KOPT-K1 (cell line): Measurements from ENCODE around the gene FCRL6.

ENCODE experiments used
- H3K27ac ChIP-seq: fragments of 200-600 bp; sonication (generic); 2 replicates; pipeline ENCODE4 v1.5.1; 2016; ENCODE audit warnings: antibody characterized with exemption, mild to moderate bottlenecking, low read depth, low read length; ENCODE audit not compliant: poor library complexity, severe bottlenecking
- H3K36me3 ChIP-seq: fragments of 200-600 bp; sonication (generic); 2 replicates; pipeline ENCODE4 v1.5.1; 2017; ENCODE audit warnings: antibody characterized with exemption, mild to moderate bottlenecking, low read length, moderate library complexity; ENCODE audit not compliant: insufficient read depth
- H3K9me3 ChIP-seq: fragments of 200-600 bp; sonication (generic); 2 replicates; pipeline ENCODE4 v1.5.1; 2017; ENCODE audit warnings: antibody characterized with exemption, low read length, mild to moderate bottlenecking; ENCODE audit not compliant: insufficient read depth, poor library complexity, severe bottlenecking

The FCRL6 gene

DNA sequence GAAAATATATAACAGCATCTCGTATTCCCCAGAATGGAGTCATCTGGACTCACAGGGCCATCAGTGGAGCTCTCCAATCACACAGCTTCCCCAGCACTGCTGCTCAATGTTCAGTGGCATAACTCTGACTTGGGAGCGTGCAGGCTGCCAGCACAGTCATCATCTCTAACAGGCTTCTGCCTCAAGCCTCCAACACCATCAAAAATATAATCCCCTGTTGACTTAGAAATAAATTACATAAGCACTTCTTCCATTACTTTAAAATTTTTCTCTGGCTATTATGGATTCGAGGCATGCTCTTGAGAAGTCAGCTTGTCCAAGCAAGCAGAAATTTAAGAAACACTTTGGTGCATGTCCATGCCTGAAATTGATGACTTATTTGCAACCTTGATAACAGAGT is 15.2 kb upstream of the FCRL6 start:
- H3K27ac ChIP-seq, result no peak overlapping the region
- H3K9me3 ChIP-seq, result no peaks in the 10 kb centered on the region
- H3K36me3 ChIP-seq, result no peaks in the 10 kb centered on the region

DNA sequence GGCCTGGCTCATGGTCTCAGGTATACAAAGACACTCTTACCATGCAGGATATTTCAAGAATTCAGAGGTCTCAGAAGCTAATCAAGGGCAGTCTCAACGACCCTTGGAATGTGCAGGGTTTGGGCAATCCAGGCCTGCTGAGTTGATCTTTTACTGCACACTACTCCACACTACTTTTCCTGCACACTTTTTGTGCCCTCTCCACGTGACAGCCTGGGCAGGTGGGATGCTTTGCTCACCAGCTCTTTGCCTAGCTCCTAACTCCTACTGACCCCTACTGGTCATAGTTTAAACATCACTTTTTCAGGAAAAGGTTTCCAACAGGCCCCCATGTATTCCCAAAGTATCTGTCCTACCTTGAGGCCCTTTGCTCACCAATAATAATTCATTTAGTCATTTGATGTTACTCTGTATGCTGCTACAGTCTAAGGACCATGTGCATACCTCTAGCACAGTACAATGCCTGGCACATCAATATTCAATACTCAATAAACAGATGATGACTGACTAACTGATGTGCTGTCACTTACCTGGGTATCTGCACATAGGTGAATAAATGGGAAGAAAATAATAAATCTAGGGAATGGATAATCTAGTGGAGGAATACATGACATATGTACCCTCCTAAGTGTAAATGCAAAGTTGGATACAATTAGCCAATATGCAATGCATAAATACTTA is 11.8 kb upstream of the FCRL6 start:
- Histone ChIP-seq H3K9me3 (no peaks in the 10 kb centered on the region), H3K27ac (no peak overlapping the region), H3K36me3 (no peaks in the 10 kb centered on the region)

DNA sequence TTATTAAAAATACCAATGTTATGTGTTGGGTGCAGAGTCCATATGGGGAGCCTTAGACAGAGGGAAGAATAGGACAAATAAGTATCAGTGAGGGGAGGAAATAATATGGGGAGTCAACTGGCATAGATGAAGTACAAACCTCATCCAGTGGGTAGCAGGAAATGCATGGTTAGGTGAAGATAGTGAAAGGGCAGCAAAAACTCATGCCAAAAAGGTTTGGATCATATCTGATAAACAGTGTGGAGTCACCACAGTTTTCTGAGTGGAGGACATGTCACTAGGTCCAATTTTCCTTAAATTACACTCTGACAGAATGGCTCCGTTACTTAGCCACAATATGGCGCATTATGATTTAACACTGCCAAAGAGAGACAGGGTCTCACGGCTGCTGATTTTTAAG is 11.1 kb upstream of the FCRL6 start:
- Histone ChIP-seq H3K36me3 (no peaks in the 10 kb centered on the region), H3K27ac (no peak overlapping the region), H3K9me3 (no peaks in the 10 kb centered on the region)

DNA sequence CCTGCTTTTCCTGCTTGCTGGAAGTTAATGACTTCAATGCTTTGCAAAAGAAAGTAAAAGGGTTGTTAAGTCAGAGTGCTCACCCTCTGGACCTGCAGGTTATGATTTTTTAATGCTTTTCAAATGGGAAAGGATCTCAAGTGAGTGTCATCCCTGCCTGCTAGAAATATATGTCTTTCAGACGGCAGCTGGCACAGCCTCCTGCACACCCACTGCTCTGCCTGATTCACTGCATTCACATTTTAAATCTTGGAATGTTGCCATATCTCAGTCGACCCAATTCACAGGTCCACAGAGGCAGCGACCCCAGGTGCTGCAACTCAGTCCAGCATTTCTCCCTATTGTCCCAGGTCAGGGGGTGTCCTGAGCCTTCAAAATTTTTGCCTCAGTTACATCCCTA is 10.7 kb upstream of the FCRL6 start:
- H3K36me3 ChIP-seq, result no peaks in the 10 kb centered on the region
- H3K27ac ChIP-seq, result no peak overlapping the region
- no peaks in the 10 kb centered on the region for H3K9me3 ChIP-seq

DNA sequence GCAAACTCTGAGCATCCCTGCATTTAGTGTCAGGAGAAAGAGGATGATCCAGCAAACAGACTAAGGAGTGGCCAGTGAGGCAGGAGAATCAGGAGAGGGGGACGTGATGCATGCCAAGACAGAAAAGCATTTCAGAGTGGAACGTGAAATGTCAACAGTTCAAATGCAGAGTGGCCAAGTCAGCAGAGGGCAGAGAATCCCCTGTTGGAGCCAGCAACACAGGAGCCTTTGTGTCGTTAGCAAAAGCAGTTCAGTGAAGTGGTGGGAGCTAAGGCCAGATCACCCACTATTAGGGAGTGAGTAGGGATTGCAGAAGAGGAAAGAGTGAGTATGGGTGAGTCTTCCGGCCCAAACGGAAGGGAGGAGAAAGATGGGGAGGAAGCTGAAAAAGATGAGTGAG is 6.6 kb upstream of the FCRL6 start:
- no peaks in the 10 kb centered on the region for H3K9me3 ChIP-seq
- no peak overlapping the region for H3K27ac ChIP-seq
- H3K36me3 ChIP-seq, result no peaks in the 10 kb centered on the region

DNA sequence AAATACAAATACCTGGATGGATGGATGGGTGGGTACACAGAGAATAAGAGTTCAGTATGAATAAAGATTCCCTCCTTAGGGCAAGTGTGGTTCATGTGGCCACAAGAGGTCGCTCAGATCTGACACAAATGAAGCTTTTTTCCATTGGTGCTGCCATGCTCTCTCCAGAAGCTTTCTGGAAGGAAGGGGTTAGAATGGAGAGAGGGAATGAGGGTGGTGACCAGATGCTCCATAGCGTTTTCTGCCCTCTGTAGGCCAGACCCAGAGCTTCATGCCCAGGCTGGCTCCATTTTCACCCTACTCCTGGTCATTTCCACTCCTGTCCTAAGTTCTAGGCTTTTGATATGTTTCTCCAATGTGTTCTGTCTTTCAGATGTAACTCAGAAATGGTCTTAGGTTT is 3.3 kb upstream of the FCRL6 start:
- Histone ChIP-seq H3K36me3 (no peaks in the 10 kb centered on the region), H3K27ac (no peak overlapping the region)

DNA sequence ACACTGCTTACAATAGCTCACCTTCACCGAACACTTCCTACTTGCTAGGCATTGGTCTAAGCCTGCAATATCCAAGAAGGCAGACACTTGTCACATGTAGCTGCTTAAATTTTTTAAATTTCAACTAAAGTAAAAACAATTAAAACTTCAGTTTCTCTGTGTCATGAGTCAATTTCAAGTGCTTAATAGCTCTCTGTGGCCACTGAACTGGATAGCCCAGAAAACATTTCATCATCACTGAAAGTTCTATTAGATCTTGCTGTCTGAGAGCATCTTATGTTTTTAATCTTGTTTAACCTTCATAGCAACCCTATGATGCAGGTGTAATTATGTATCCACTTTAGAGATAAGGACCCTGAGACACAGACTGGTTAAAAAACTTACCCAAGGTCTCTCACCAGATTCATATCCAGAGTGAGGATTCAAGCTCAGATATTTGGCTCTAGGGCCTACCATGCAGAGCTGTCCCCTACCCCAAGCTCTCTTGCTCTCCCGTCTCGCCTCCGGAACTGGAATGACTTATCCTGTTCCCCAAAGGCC is 2.6 kb upstream of the FCRL6 start:
- no peaks in the 10 kb centered on the region for H3K9me3 ChIP-seq
- no peaks in the 10 kb centered on the region for H3K36me3 ChIP-seq
- H3K27ac ChIP-seq, result no peak overlapping the region

More for the DNA sequence above, 3.3 kb upstream of the FCRL6 start:
- H3K9me3 ChIP-seq, result no peaks in the 10 kb centered on the region

DNA sequence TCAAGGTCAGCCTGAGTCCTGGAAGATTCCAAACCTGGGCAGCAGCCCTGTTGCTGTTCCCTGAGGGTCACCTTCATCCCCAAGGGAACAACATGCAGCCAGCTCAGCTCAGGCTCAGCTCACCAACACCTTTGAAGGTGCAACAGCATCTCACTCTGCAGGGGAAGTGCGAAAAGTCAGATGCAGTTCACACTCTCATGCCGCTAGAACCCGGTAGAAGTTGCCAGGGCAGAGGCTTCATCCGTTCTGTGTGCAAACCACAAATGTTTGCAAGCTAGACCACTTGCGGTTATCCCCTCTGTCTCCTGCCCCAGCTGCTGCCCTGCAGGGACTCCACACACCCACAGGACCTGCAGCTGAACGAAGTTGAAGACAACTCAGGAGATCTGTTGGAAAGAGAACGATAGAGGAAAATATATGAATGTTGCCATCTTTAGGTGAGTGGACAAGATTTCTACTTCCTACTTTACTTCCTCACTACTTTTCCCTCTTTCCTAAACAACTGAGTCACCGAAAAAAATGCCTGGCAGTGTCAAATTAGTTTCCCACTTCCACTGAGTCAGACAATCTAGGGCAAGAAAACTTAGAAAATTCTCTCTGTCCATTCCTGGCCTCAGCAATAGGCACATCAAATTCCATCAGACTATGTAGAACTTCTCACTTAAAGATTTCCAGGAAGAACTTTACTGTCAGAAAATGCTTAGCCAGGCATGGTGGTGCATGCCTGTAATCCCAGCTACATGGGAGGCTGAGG is 1.8 kb upstream of the FCRL6 start:
- Histone ChIP-seq H3K27ac (no peak overlapping the region), H3K9me3 (no peaks in the 10 kb centered on the region), H3K36me3 (no peaks in the 10 kb centered on the region)

DNA sequence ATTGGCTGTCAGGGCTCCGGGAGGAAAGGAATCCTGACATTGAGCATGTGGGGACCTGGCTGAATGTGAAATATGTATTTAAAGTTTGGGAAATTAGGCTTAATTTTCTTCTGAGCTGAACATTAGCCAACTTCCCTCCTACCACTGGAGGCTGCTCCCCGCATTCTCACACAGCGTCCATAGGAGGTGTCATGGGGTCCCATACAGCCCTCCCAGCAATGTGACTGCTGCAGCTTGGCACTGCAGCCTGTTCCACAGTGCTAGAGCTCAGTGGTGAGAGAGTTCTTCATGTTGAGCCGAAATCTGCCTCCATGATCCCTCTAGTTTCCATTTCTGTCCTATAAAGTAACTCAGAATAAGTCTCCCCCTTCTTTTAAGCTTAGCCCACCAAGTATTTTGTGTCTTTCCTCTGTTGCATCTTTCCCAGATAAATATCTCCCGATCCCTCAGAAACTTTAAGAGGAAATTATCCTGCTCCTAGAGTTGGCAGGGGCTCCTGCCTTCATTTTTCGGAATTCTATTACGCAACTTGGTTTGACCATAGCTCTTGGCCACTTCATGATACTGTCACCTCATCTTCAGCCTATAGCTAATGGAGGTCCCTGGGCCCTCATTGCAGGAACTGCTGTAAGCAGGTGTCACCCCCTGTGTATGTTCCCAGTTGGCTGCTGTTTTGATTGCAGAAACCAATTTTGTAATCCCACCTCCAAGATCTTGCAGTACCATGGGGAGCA is 2.0 kb downstream of the FCRL6 start:
- no peaks in the 10 kb centered on the region for H3K36me3 ChIP-seq
- H3K9me3 ChIP-seq, result no peaks in the 10 kb centered on the region

DNA sequence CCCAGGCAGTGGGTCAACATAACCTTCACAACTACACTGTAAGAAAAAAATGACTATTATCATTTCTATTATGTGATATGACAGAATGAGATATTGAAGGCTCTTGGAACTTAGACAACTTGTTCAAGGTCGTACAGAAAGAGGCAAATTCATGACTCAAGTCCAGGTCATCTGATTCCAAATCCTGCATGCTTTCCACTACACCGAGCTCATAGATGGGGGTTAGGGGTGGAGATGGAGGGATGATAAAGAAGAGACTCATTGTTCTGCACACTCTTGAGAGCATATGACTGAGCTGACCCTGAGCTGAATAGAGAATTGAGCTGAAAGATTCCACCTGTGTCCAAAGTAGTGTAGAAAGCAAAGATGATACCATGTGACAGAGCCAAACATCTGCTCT is 2.8 kb downstream of the FCRL6 start:
- Histone ChIP-seq H3K9me3 (no peaks in the 10 kb centered on the region), H3K36me3 (no peaks in the 10 kb centered on the region), H3K27ac (no peak overlapping the region)

More for the DNA sequence above, 2.0 kb downstream of the FCRL6 start:
- H3K27ac ChIP-seq, result no peak overlapping the region

DNA sequence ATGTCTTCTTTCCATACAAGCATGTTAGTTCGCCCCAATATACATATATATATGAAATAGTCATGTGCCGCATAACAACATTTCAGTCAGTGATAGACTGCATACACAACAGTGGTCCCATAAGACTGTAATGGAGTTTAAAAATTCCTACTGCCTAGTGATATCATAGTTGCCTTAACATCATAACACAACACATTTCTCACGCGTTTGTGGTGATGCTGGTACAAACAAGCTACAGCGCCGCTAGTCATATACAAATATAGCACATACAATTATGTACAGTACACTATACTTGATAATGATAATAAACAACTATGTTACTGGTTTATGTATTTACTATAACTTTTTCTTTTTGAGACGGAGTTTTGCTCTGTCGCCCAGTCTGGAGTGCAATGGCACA is 13.8 kb downstream of the FCRL6 start:
- no peaks in the 10 kb centered on the region for H3K36me3 ChIP-seq
- H3K27ac ChIP-seq, result no peak overlapping the region
- H3K9me3 ChIP-seq, result no peaks in the 10 kb centered on the region

DNA sequence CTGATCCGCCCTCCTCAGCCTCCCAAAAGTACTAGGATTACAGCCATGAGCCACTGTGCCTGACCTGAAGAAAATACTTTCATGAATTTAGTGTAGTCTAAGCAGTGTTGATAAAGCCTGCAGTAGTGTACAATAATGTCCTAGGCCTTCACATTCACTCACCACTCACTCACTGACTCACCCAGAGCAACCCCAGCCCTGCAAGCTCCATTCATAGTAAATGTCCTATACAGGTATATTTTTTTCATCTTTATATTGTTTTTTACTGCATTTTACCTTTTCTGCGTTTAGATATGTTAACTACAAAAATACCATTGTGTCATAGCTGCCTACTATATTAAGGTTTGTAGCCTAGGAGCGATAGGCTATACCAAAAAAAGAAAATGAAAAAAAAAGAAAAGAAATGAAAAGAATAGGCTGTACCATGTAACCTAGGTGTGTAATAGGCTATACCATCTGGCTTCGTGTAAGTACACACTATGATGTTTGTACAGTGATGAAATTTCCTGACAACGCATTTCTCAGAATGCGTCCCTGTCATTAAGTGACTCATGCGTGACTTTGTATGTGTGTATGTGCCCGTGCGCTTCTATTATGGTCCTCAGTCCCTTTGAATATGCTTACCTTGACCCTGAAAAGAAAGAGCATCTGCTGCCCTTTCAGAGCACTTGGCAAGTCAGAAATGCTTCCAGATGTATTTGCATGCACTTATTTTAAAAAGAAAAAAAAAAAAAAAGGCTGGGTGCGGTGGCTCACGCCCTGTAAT is 15.3 kb downstream of the FCRL6 start:
- Histone ChIP-seq H3K27ac (no peak overlapping the region), H3K36me3 (no peaks in the 10 kb centered on the region), H3K9me3 (no peaks in the 10 kb centered on the region)

DNA sequence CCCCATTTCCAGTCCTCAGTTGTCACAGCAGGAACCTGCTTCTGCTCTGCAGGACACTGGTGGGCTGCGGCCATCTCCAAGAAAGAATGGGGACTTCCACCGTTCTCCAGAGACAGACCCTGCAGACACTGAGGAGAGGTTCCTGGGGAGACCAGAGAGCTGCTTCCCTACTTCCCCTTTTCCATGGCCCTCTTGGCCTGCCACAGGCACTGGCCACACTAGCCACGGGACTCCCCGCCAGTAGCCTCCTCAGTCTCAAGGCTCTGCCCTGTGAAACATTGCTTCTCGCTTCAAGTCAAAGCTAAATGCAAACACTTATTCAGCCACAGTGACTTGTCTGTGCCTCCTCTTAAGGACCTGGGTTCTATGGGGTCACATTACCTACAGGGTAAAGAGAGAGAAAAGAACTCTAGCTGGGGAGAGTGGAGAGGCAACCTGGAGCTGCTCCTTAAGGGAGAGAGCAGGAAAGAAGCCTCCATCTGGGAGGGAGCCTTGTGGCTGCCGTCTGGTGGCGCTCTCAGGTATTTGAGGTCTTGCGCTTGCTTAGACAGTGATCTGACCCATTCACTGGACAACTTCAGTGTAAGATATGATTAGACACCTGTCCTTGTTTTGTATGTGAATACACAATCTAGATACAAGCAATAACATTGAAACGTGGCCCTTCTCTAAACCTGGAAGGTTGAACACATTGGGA is 19.2 kb downstream of the FCRL6 start:
- no peaks in the 10 kb centered on the region for H3K36me3 ChIP-seq
- H3K27ac ChIP-seq, result no peak overlapping the region
- H3K9me3 ChIP-seq, result no peaks in the 10 kb centered on the region

DNA sequence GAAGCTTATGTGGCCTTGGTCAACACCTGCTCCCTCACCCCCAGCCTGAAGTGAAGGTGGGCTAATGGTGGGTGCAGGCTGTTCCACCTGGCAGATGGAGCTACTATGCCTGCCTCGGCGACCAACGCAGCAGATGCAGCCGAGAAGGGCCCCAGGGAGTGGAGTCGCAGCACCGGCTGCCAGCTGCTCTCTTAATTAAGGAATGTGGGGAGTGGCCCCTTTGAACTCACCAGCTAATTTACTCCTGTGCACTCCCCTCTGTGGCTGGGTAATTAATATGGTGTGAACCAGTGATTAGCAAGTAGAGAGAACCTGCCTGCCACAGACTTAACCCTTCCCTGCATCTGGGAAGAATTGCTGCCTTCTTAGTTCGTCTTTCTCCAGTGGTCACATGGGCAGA is 21.2 kb downstream of the FCRL6 start:
- Histone ChIP-seq H3K9me3 (no peaks in the 10 kb centered on the region), H3K36me3 (no peaks in the 10 kb centered on the region), H3K27ac (no peak overlapping the region)
